Stimulated activated naive CD8-positive, alpha-beta T cell treated with anti-CD3 and anti-CD28 coated beads, Interleukin-15, Interleukin-2, amounts not matched to agents 100 U/mL and 50 U/mL, for 24 hours (primary cell): ENCODE results near the gene KLHL29.

Experiments
- ATAC-seq: fragments of 150-1000 bp; cut with Tn5 transposase; one replicate; pipeline ENCODE4 v1.10.0; 2021
- DNase-seq: peaks from one replicate; pipeline ENCODE4 v3.0.0; 2021

The KLHL29 gene

DNA sequence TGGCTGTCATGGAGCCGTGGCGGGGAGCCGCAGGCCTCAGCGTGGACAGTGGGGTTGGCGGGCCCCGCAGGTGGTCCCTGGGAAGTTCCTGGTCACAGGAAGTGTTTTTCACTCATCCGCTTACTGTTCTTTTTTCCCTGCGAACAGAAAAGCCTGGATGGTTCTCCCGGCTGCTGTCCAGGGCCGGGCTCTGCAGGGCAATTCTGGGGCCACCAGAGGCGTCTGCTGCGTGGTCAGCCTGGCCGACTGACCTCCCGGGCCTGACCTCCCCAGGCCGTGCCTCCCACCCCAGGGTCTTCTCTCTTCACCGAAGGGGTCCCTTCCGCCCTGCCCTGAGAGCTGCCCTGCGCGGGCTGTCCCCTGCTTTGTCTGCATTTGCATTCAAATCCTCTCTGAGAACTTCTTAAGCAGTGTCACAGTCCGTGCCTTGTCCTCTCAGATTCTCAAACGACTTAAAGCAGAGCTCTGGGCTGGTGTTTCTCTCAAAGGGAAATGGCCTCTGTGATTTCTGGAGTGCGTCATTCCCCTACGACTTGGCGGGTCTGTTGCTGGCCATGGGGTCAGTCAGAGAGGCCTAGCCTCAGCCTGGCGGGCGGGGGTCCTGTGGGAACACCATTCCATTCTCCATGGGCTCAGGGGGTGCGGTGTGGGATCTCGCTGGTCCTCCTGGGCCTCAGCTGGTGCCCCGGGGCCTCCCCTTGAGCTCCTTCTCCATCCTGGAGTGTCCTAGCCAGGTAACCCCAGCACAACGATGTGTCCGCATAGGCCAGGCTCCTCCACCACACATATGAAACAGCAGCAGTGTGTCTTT lies 38.3 kb downstream of the KLHL29 start:
- no peak for ATAC-seq
- DNase-seq: no peak

- no peak for DNase-seq
- ATAC-seq: no peak
Observed at GRCh38 chr2:23423873-23424680, 39.1 kb downstream of the KLHL29 start.

- DNase-seq (no peak), ATAC-seq (no peak)
Observed at GRCh38 chr2:23425338-23425871, 40.4 kb downstream of the KLHL29 start.

DNA sequence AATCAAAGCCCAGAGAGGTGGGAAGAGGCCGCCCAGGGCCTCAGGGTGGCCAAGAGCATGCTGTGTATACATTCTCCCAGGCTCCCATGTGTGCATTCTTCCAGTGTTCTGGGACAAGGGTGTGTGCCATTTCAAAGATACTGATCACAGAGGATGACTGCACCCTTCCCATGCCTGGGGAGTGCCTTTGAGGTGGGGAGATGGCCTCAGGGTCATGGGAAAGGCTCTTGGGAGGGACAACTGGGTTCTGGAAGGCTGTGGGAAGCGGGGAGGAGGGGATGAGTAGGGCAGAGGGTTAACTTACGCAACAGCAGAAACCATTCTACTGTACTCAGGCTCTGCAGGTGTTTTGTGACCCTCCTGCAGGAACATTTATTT lies 40.9 kb downstream of the KLHL29 start:
- DNase-seq (no peak), ATAC-seq (no peak)

DNA sequence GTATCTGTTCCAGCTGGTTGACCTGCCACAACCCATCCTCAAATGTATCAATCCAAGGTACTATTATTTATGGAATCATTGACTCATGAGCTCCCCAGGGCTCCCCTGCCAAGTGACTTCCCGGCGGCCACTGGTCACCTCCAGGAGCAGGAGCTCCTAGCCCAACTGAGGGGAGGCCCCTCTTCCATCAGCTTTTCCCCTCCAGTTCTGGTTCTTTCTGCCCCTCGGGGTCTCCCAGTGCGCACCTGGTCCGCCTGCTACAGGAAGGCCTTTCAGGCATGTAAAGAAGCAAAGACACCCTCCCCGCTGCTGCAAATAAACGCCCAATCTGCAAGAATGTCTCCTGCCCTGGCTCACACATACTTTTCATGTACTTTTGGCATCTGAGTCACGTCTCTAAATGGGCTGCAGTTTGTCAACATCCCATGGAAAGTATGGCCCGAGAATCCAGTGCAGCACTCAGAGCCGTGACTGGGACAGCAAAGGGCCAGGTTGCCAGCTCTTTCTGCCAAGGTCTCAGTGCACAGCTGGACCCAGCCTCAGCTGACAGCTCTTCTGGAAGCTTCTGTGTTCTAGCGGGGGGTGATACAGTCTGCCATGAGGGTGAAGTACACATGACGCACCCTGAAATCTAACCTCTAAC lies 41.4 kb downstream of the KLHL29 start:
- no peak for ATAC-seq
- no peak for DNase-seq

DNA sequence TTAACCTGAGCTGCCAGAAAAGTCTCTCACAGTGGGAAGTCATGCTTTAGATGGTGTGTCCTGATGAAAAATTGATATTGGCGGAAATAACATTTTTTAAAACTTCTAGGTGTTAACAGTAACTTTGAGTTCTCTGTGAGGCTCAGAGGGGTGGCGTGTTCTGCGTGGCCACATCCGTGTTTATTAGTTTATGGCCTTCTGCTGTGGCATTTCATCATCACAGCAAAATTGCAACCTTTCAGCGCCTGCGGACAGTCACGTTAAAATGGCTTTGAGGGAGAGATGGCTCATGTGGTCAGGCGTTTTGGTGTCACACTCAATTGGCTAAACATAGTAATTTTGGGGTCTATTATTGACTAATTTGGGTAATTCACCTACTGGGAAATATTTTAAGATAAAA lies 42.4 kb downstream of the KLHL29 start:
- no peak for ATAC-seq
- no peak for DNase-seq

DNA sequence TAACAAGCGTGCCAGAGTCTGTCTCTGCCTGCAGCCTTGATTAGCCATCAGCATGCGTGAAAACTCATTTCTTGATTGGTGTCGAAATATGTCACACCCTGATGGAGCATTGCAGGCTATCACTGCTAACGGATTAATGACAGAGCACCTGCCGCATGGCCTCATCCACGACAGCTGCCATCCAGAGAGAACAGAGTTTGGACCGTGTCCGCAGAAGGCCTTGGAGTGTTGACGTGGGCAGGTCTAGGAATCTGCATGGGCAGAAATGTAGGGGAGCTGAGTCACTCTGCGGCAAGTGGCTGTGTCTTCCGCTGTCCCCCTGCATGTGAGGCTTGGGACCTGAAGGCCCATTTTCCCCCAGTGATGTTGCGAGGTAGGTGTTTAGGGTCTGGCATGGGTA lies 43.0 kb downstream of the KLHL29 start:
- DNase-seq: no peak
- no peak for ATAC-seq

DNA sequence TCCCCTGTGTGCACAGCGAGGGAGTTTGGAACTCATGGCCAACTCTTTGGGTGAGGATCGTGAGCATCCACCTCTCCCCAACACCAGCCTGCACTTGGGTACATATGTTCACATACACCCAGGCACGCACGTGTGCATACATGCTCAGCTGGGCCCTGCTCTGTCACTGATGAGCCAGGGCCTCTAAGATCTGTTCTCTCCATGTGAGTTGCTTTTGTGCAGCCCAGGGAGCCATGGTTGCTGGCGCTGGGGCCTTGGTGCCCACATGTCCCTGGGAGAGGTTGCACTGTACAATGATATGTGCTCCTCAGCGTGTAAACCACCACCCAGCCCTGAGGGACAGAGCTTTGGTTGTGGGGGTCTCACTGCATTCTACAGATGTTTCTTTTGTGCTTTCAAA lies 44.1 kb downstream of the KLHL29 start:
- no peak for DNase-seq
- peak; percentile 12 for ATAC-seq

DNA sequence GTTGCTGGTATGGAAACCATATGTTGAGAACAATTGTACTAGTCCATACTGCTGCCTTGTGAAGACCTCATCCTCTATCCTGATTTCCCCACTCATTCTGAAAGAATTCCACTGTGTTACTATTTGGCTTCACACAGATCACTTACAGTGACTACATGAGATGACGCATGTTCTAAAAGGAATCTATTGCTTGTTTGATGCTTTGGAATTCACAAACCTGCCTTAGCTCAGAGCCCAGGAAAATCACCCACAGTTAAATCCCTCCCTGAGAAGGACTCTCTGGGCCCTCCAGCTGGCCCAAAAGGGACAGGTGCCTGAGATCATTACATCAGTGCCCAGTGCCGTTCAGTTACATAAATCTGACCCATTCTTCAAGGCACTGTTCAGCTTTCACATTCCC lies 45.3 kb downstream of the KLHL29 start:
- DNase-seq: no peak
- no peak for ATAC-seq

DNA sequence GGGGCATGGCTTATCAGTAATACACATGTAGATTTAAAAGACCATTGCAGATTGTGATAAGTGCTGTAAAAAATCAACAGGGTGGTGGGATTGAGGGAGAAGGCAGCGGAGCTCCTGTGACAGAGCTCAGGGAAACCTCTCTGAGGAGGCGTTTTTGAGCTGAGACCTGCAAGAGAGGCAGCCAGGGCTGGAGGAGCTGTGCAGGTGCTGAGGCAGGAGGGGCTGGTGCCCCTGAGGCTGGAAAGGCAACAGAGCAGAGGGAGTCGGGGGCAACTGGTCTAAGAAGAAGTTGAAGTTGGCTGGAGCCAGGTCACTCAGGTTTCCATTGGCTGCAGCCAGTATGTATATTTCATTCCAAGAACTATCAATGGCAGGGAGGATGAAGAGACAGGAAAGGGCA lies 47.6 kb downstream of the KLHL29 start:
- no peak for ATAC-seq
- DNase-seq: no peak

GRCh38 chr2:23433282-23433681 lies 48.3 kb downstream of the KLHL29 start:
- DNase-seq (no peak), ATAC-seq (no peak)

DNA sequence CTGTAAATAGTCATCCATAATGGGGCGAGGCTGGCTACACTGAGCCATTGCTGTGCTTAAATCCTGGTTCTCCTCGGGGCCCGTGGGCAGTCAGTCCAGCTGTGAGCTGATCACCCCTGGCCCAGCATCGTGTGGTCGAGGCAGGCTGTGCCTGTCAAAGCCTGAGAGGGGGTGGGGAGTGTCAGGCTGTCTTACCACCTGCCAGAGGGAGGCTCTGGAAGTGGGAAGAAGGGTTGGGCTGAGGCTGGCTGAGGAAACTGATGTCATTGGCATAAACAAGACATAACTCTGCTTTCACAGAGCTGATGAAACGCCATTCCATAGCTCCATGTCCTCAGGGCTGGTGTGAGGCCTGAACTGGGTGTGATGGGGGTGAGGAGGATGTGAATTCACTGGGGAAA lies 49.7 kb downstream of the KLHL29 start:
- ATAC-seq (no peak), DNase-seq (no peak)

DNA sequence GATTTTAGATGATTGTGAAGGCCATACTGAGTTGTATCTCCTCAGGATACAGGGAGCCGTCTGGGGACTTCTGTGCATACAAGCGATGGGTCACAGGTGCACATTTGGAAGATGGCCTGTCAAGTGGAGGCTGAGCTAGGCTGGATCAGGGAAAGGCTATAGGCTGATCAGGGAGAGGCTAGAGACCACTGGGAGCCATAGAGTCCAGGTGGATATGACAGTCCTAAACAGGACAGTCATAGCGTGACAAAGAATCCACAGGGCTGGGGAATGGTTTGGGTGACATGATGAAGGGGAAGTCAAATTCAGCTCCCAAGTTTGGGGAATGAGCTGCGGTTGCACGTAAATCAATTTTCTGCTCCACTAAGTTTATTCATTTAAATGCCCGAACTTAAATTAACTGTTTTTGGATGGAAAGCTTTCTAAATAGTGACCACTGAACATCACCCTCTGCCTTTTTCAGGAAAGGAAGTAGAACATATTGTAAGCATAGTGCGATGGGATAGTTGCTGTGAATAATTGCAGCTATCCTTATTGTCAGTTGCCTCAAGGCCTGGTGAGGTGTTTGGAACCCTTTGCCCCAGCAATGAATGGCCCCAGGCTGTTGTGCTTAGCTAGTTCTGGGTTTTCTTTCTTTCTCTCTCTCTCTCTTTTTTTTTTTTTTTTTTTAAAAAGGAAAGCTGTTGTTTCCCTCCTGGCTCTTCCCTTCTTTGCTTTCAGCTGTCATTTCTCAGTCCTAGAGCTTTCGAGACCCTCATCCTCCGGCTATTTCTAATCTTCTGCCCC lies 50.5 kb downstream of the KLHL29 start:
- ATAC-seq: no peak
- no peak for DNase-seq

DNA sequence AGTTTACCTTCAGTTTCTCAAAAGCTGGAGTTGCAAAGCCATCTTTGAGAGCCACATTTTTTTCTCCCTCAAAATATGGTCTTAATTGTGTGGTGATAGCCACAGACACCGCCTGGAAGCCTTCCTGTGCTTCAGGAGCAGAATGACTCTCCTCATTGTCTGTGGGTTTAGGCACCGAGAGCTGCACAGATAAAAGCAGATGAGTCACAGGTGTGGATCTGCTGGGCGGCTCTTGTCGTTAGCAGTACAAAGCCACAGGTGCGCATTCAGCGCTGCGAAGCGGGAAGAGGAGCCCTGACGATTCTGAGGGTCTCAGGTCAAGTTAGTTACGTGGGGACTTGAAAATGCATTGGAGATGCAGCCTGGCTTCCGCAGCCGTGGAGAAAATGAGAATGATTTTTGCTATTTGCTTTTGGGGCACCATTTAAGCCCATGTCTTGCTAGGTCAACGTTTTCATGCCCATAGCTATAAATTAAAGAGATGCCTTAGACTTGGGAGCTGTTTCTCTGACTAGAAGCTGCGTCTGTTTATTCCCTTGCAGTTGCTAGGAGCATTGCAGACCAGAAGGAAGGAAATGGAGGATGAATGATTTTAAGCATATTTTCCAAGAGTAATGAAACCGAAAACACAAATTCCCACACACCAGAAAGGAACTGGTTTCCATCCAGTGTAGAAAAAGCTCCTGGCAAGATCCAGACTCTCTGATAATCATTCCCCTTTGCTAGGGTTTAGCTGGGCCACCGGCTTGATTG lies 51.5 kb downstream of the KLHL29 start:
- ATAC-seq (peak; percentile 97), DNase-seq (peak; percentile 27)

- DNase-seq (no peak), ATAC-seq (no peak)
Observed at GRCh38 chr2:23441414-23441813, 56.4 kb downstream of the KLHL29 start.

GRCh38 chr2:23445450-23445868 lies 60.5 kb downstream of the KLHL29 start:
- no peak for DNase-seq
- no peak for ATAC-seq

DNA sequence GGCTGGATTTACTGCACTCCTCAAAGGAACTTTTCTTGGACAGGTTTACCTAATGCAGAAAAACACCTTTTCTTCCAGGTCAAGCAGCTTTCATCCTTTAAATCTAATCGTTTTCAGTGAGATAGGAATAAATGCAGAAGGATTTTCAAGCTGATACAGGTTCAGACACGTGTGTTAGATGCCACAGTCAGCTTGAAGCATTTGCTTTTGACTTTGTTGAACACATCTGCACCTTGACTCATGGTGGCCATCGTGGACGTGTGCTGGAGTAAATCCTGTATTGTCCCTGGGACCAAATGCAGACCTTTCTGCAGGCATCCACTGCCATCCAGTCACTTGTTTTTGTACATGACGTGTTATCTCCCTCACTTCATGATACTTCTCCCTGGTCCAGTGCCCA lies 61.9 kb downstream of the KLHL29 start:
- DNase-seq (no peak), ATAC-seq (no peak)

DNA sequence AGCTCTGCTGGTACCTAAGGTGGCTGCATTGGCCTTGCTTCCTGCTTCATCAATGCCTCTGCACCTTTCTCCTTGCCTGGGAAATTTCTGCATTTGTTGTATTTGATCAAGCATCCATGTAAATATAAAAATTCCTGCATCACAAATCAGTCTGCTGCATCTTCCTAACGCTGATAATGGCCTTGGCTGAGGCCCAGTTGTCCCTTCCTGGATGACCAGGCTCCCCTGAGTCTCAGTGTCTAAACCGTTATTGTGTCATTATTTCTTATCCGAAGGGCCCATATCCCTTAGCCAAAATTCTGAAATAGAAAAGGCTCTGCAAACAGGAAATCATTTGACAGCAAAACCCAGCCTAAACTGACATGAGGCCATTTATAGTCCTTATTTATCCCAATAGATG lies 62.4 kb downstream of the KLHL29 start:
- ATAC-seq (no peak), DNase-seq (no peak)

DNA sequence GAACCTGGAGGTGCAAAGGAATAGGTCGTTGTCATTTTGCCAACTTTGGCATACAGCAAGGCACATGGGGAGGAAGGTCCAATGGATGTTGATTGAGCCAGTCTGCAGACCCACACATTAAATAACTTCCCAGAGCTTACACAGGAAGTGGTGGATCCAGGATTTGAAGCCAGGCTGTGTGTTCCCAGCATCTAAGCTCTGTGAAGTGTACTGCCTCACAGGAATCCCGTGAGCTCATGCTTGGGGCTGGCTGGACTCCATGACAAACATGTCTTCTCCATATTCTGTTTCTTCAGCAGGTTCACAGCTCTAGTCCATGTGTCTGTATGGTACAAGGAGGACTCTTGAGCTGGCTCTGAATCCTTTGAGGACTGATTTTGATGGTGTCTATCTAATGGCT lies 63.9 kb downstream of the KLHL29 start:
- DNase-seq (no peak), ATAC-seq (no peak)

DNA sequence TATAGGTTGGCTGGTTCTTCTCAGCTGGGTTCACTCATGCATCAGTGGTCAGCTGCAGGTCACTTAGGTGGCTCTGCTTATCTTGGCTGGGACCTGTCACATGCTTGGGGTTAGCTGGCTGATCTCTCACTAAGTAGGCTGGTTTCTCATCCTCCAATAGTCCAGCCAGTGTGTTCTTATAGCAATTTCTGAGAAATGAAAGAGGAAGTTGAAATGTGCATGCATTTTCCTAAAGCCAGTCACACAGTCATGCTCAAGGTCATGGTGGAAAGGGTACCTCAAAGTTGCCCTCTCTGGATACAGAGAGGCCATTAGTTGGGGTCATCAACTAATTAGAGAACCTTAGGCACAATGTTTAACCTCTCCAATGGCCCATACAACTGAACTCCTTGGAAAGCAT lies 64.4 kb downstream of the KLHL29 start:
- ATAC-seq (no peak), DNase-seq (no peak)

DNA sequence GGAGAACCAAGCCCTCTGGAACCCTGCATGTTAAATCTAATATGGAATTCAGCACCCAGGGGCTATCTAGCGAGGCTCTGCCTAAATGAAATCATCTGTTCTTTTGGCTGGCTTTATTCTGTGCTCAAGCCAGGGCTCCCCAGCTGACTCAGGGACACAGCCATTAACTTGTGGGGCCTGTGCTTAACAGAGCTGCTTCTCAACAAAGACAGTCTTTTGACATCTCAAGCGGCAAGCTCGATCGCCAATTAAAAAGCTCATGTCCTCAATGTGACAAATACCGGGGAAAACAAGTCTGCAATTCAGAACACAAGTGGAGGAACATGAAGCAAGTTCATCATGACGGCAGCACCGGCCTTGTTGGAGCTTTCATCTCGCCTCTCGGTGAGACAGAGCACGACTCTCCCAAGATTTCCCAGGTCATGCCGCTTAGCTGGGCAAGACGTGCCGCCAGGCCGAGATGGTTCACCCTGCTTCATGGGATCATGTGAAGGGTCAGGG lies 64.9 kb downstream of the KLHL29 start:
- DNase-seq (no peak), ATAC-seq (no peak)
